ENCODE data around the gene C1QTNF4. TPM values are rescaled to one million over a fixed set of nuclear protein-coding genes. Genes with fewer than 3 reads are reported as not detected.

C1QTNF4 gene
- total RNA-seq, 1 experiment from 2014 or later, result 5.7 TPM

GRCh38 chr11:47595029-47595428 is 818 bp upstream of the C1QTNF4 start:
- Histone ChIP-seq H2BK15ac (ENCODE audit: low read depth, low read length) (no peak overlapping the region), H3K79me1 (ENCODE audit: insufficient read depth, low read depth, low read length, poor library complexity, severe bottlenecking) (no peaks in the 10 kb centered on the region), H3K18ac (ENCODE audit: insufficient read length, low read depth, low read length) (no peak overlapping the region), H3K23ac (ENCODE audit: insufficient read length, low read depth, low read length) (no peak overlapping the region), H2BK20ac (ENCODE audit: low read depth, low read length, poor library complexity, severe bottlenecking) (no peak overlapping the region), H3K9ac (ENCODE audit: extremely low read depth, insufficient read length, low read length) (no peak overlapping the region), H3K23me2 (ENCODE audit: insufficient read length, low read depth, low read length, poor library complexity, severe bottlenecking) (peaks cover 13% of the 10 kb centered on the region), H2BK12ac (ENCODE audit: insufficient read length, low read depth, low read length) (no peak overlapping the region), H3K4me1 (ENCODE audit: insufficient read depth, low read length) (no peaks in the 10 kb centered on the region), H4K8ac (replicated peaks; ENCODE audit: insufficient read length, low read depth, low read length) (no peak overlapping the region), H3K27ac (ENCODE audit: insufficient read length, low read depth, low read length) (no peak overlapping the region), H2BK5ac (ENCODE audit: insufficient read length, low read length) (no peak overlapping the region), H4K91ac (ENCODE audit: insufficient read length, low read depth, low read length) (no peak overlapping the region), H3K14ac (ENCODE audit: insufficient read depth, low read length) (no peak overlapping the region), H3K27me3 (ENCODE audit: insufficient read depth, low read length) (peaks cover 10% of the 10 kb centered on the region; the same call in 1 of the 2 replicates), H3K9me3 (ENCODE audit: control insufficient read depth, low read depth, low read length) (no peaks in the 10 kb centered on the region), H3K4ac (ENCODE audit: low read depth, low read length) (no peak overlapping the region), H3T11ph (ENCODE audit: low read length) (no peak overlapping the region), H3K4me2 (ENCODE audit: insufficient read depth, insufficient read length, low read length) (no peak overlapping the region), H3K79me2 (ENCODE audit: insufficient read depth, low read length) (no peaks in the 10 kb centered on the region), H4K20me1 (ENCODE audit: control insufficient read depth, insufficient read depth, insufficient read length) (no peaks in the 10 kb centered on the region), H2BK120ac (ENCODE audit: low read depth, low read length, poor library complexity, severe bottlenecking) (no peak overlapping the region), H2AFZ (ENCODE audit: low read length) (no peak overlapping the region), H3K56ac (ENCODE audit: insufficient read length, low read depth, low read length) (no peak overlapping the region), H2AK5ac (ENCODE audit: insufficient read length, low read length) (no peak overlapping the region), H4K5ac (ENCODE audit: insufficient read length, low read depth, low read length) (no peak overlapping the region)
- WGBS (ENCODE audit: extremely low coverage, insufficient read length, low lambda C conversion rate), result no CpG with 5 or more reads among the region's 7 CpGs
- no peak for TF ChIP-seq CTCF (conservative IDR thresholded peaks at IDR 0.05)
- H3K4me3 Mint-ChIP-seq, result peak overlapping the region; percentile 73 to 93
- no peaks in the 10 kb centered on the region for H3K9me3 Mint-ChIP-seq
- peaks cover 26 to 34% of the 10 kb centered on the region in 2 experiments for H3K4me1 Mint-ChIP-seq
- no peak for DNase-seq
- H3K36me3 Mint-ChIP-seq (ENCODE audit: insufficient read depth in 1 of 3, low read depth in 3 of 3), result no peaks in the 10 kb centered on the region; a peak in 1 of 7 replicates
- peaks cover 41% of the 10 kb centered on the region for H3K27me3 Mint-ChIP-seq (ENCODE audit: low read depth)
- no peak overlapping the region for H3K27ac Mint-ChIP-seq

All from H9 (cell line).